Measurements from ENCODE around the gene CAMSAP1.

CAMSAP1 gene

GRCh38 chr9:135774794-135775525, 132.4 kb downstream of the CAMSAP1 start:
- DNase-seq (ENCODE audit: low read depth in 2 of 2), result no peak

GRCh38 chr9:135774239-135774747, 133.1 kb downstream of the CAMSAP1 start:
- DNase-seq (ENCODE audit: low read depth in 2 of 2), result no peak

GRCh38 chr9:135773530-135774238, 133.7 kb downstream of the CAMSAP1 start:
- no peak for DNase-seq (ENCODE audit: low read depth in 2 of 2)

GRCh38 chr9:135772702-135773493, 134.4 kb downstream of the CAMSAP1 start:
- no peak for DNase-seq (ENCODE audit: low read depth in 2 of 2)

GRCh38 chr9:135772056-135772646, 135.2 kb downstream of the CAMSAP1 start:
- DNase-seq (ENCODE audit: low read depth in 2 of 2), result no peak

- DNase-seq (ENCODE audit: low read depth in 2 of 2), result no peak
These were observed 135.8 kb downstream of the CAMSAP1 start for GRCh38 chr9:135771401-135772051.

- no peak for DNase-seq (ENCODE audit: low read depth in 2 of 2)
These were observed 136.6 kb downstream of the CAMSAP1 start for GRCh38 chr9:135770771-135771170.

GRCh38 chr9:135770203-135770535, 137.2 kb downstream of the CAMSAP1 start:
- no peak for DNase-seq (ENCODE audit: low read depth in 2 of 2)

- DNase-seq (ENCODE audit: low read depth in 2 of 2), result no peak
These were observed 137.7 kb downstream of the CAMSAP1 start for GRCh38 chr9:135769489-135770202.

GRCh38 chr9:135768516-135769218, 138.7 kb downstream of the CAMSAP1 start:
- no peak for DNase-seq (ENCODE audit: low read depth in 2 of 2)

GRCh38 chr9:135766707-135767106, 140.6 kb downstream of the CAMSAP1 start:
- DNase-seq (ENCODE audit: low read depth in 2 of 2), result no peak

GRCh38 chr9:135766251-135766650, 141.1 kb downstream of the CAMSAP1 start:
- no peak for DNase-seq (ENCODE audit: low read depth in 2 of 2)

GRCh38 chr9:135765416-135765815, 141.9 kb downstream of the CAMSAP1 start:
- no peak for DNase-seq (ENCODE audit: low read depth in 2 of 2)

- DNase-seq (ENCODE audit: low read depth in 2 of 2), result no peak
These were observed 142.6 kb downstream of the CAMSAP1 start for GRCh38 chr9:135764731-135765130.

GRCh38 chr9:135763716-135764446, 143.5 kb downstream of the CAMSAP1 start:
- DNase-seq (ENCODE audit: low read depth in 2 of 2), result no peak

- DNase-seq (ENCODE audit: low read depth in 2 of 2), result no peak
These were observed 144.4 kb downstream of the CAMSAP1 start for GRCh38 chr9:135762921-135763320.

- DNase-seq (ENCODE audit: low read depth in 2 of 2), result no peak
These were observed 145.5 kb downstream of the CAMSAP1 start for GRCh38 chr9:135761845-135762168.

- DNase-seq (ENCODE audit: low read depth in 2 of 2), result no peak
These were observed 146.0 kb downstream of the CAMSAP1 start for GRCh38 chr9:135761150-135761844.

- DNase-seq (ENCODE audit: low read depth in 2 of 2), result no peak
These were observed 146.9 kb downstream of the CAMSAP1 start for GRCh38 chr9:135760465-135760864.

Data from stimulated activated CD8-positive, alpha-beta memory T cell treated with anti-CD3 and anti-CD28 coated beads, Interleukin-7, amount 100 ng/mL, for 1 hour (primary cell).